Vagina (tissue), 2 donors: ENCODE data around the gene FBLN1.

Experiments used
- CTCF ChIP-seq, 3 experiments: fragments of 450-650 bp in 2 of 3; fragments of 200-600 bp in 1 of 3; sonication (generic) in 1 of 3; IDR thresholded peaks; one replicate each; pipeline ENCODE4 v1.5.1; 2017 to 2019; ENCODE audit warnings: antibody characterized with exemption in 3 of 3, mild to moderate bottlenecking in 2 of 3, moderate library complexity in 2 of 3
- POLR2A ChIP-seq, 2 donors: fragments of 450-650 bp; IDR thresholded peaks; one replicate each; pipeline ENCODE4 v1.6.1; 2017; ENCODE audit warnings: antibody characterized with exemption in 2 of 2, mild to moderate bottlenecking in 2 of 2, moderate library complexity in 2 of 2
- POLR2AphosphoS5 ChIP-seq, 2 donors: sonication (generic); formaldehyde crosslinking; IDR thresholded peaks; one replicate each; pipeline ENCODE4 v1.9.0; 2017; ENCODE audit warnings: antibody characterized with exemption in 2 of 2, mild to moderate bottlenecking in 2 of 2, low read depth in 1 of 2; ENCODE audit not compliant: insufficient read depth in 1 of 2

DNA sequence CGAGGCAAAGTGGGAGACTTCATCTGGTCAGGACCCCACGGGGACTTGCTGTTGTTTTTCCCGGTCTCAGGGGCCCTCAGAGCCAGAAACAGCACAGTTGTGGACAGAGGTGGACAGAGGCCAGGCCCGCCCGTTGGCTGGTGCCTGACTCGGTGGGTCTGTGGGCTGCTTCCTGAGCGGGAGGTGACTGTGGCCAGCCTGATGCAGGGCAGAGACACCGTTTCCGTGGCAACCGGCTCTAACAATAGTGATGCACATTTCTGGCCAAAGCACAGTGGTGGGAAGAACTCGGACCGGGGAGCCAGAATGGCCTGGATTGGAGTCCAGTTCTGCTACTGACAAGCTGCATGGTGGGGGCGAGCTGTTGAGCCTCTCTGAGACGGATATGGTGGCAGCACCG is 110.3 kb downstream of the FBLN1 start:
- TF ChIP-seq CTCF (IDR thresholded peaks at IDR 0.05), result no peak
- TF ChIP-seq POLR2A (IDR thresholded peaks at IDR 0.05), result no peak
- TF ChIP-seq POLR2AphosphoS5 (IDR thresholded peaks at IDR 0.05; ENCODE audit: insufficient read depth in 1 of 2, low read depth in 1 of 2), result no peak
